Measurements from ENCODE around the gene CRYBA2. TPM values are rescaled to one million over a fixed set of nuclear protein-coding genes. Genes with fewer than 3 reads are reported as not detected.

Gene CRYBA2
- total and polyA plus RNA-seq, 2 experiments from 2014 or later, result not detected

DNA sequence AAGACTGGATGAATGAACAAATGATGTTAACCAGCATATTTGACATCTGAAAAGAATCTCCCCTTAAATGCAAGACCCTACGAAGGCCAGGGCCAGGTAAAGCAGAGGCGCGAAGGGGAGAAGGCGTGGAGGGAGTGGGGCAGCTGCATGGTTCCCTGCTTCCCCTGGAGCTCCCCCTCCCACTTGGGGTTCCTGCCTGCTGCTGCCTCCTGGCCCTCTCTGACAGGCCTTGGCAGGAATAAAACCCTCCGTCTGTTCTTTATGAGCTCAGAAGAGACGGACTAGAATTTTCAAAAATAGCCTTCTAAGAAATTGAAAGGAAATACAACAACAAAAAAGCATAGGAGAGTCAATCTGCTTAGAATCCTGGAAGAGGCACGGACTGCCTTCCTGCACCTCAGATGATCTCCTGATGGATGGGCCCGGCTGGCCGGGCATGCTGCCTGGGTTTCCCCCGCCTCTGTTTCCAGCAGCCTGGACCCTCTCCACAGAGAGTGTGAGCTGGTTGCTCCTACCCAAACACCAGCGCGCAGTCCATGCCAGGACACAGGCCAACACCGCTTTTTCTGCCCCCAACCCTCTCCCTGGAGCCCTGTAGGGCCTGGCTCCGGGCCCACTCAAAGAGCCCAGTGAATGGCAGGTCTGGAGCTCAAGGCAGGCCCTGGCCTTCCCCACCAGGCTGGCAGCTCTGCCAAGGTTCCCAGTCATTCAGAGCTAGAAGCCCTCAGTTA lies 24.1 kb upstream of the CRYBA2 start (continued):
- TF ChIP-seq POLR2AphosphoS5 (IDR thresholded peaks at IDR 0.05; ENCODE audit: low read depth), result no peak
- TF ChIP-seq, protein P1, sequence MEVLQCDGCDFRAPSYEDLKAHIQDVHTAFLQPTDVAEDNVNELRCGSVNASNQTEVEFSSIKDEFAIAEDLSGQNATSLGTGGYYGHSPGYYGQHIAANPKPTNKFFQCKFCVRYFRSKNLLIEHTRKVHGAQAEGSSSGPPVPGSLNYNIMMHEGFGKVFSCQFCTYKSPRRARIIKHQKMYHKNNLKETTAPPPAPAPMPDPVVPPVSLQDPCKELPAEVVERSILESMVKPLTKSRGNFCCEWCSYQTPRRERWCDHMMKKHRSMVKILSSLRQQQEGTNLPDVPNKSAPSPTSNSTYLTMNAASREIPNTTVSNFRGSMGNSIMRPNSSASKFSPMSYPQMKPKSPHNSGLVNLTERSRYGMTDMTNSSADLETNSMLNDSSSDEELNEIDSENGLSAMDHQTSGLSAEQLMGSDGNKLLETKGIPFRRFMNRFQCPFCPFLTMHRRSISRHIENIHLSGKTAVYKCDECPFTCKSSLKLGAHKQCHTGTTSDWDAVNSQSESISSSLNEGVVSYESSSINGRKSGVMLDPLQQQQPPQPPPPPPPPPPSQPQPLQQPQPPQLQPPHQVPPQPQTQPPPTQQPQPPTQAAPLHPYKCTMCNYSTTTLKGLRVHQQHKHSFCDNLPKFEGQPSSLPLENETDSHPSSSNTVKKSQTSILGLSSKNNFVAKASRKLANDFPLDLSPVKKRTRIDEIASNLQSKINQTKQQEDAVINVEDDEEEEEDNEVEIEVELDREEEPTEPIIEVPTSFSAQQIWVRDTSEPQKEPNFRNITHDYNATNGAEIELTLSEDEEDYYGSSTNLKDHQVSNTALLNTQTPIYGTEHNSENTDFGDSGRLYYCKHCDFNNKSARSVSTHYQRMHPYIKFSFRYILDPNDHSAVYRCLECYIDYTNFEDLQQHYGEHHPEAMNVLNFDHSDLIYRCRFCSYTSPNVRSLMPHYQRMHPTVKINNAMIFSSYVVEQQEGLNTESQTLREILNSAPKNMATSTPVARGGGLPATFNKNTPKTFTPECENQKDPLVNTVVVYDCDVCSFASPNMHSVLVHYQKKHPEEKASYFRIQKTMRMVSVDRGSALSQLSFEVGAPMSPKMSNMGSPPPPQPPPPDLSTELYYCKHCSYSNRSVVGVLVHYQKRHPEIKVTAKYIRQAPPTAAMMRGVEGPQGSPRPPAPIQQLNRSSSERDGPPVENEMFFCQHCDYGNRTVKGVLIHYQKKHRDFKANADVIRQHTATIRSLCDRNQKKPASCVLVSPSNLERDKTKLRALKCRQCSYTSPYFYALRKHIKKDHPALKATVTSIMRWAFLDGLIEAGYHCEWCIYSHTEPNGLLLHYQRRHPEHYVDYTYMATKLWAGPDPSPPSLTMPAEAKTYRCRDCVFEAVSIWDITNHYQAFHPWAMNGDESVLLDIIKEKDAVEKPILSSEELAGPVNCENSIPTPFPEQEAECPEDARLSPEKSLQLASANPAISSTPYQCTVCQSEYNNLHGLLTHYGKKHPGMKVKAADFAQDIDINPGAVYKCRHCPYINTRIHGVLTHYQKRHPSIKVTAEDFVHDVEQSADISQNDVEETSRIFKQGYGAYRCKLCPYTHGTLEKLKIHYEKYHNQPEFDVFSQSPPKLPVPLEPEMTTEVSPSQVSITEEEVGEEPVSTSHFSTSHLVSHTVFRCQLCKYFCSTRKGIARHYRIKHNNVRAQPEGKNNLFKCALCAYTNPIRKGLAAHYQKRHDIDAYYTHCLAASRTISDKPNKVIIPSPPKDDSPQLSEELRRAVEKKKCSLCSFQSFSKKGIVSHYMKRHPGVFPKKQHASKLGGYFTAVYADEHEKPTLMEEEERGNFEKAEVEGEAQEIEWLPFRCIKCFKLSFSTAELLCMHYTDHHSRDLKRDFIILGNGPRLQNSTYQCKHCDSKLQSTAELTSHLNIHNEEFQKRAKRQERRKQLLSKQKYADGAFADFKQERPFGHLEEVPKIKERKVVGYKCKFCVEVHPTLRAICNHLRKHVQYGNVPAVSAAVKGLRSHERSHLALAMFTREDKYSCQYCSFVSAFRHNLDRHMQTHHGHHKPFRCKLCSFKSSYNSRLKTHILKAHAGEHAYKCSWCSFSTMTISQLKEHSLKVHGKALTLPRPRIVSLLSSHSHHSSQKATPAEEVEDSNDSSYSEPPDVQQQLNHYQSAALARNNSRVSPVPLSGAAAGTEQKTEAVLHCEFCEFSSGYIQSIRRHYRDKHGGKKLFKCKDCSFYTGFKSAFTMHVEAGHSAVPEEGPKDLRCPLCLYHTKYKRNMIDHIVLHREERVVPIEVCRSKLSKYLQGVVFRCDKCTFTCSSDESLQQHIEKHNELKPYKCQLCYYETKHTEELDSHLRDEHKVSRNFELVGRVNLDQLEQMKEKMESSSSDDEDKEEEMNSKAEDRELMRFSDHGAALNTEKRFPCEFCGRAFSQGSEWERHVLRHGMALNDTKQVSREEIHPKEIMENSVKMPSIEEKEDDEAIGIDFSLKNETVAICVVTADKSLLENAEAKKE (CRISPR knock-in tag; IDR thresholded peaks at IDR 0.05), result no peak
- no peak for TF ChIP-seq ZNF331 (CRISPR knock-in tag; IDR thresholded peaks at IDR 0.05; ENCODE audit: low read depth)
- no peak for TF ChIP-seq NANOG (IDR thresholded peaks at IDR 0.05; ENCODE audit: borderline replicate concordance)
- TF ChIP-seq, protein P2, sequence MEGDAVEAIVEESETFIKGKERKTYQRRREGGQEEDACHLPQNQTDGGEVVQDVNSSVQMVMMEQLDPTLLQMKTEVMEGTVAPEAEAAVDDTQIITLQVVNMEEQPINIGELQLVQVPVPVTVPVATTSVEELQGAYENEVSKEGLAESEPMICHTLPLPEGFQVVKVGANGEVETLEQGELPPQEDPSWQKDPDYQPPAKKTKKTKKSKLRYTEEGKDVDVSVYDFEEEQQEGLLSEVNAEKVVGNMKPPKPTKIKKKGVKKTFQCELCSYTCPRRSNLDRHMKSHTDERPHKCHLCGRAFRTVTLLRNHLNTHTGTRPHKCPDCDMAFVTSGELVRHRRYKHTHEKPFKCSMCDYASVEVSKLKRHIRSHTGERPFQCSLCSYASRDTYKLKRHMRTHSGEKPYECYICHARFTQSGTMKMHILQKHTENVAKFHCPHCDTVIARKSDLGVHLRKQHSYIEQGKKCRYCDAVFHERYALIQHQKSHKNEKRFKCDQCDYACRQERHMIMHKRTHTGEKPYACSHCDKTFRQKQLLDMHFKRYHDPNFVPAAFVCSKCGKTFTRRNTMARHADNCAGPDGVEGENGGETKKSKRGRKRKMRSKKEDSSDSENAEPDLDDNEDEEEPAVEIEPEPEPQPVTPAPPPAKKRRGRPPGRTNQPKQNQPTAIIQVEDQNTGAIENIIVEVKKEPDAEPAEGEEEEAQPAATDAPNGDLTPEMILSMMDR (conservative IDR thresholded peaks at IDR 0.05; ENCODE audit: low read depth in 2 of 2), result no peak

GRCh38 chr2:219016721-219017120 lies 23.5 kb upstream of the CRYBA2 start:
- no peaks in the 10 kb centered on the region for H4K20me1 ChIP-seq (replicated peaks; ENCODE audit: insufficient read depth)
- peaks cover 8% of the 10 kb centered on the region for H3K27me3 Mint-ChIP-seq (ENCODE audit: insufficient read depth, low read depth, poor library complexity)
- no peaks in the 10 kb centered on the region for H3K36me3 ChIP-seq (ENCODE audit: insufficient read depth)
- TF ChIP-seq CREB1 (CRISPR knock-in tag; IDR thresholded peaks at IDR 0.05; ENCODE audit: low read depth) (no peak), REST (IDR thresholded peaks at IDR 0.05; ENCODE audit: unreplicated experiment) (no peak)
- TF ChIP-seq, protein P2 (conservative IDR thresholded peaks at IDR 0.05; ENCODE audit: low read depth in 2 of 2), result no peak
- TF ChIP-seq, protein P3, sequence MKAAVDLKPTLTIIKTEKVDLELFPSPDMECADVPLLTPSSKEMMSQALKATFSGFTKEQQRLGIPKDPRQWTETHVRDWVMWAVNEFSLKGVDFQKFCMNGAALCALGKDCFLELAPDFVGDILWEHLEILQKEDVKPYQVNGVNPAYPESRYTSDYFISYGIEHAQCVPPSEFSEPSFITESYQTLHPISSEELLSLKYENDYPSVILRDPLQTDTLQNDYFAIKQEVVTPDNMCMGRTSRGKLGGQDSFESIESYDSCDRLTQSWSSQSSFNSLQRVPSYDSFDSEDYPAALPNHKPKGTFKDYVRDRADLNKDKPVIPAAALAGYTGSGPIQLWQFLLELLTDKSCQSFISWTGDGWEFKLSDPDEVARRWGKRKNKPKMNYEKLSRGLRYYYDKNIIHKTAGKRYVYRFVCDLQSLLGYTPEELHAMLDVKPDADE (IDR thresholded peaks at IDR 0.05), result no peak
- ATAC-seq (no peak), DNase-seq (ENCODE audit: low spot score) (no peak)
- H3K4me1 ChIP-seq (ENCODE audit: insufficient read depth), result no peaks in the 10 kb centered on the region
- no peaks in the 10 kb centered on the region for H3K36me3 Mint-ChIP-seq (ENCODE audit: low read depth)
- H3K4me3 ChIP-seq, result no peak overlapping the region
- H2AFZ ChIP-seq, result no peak overlapping the region
- H3K4me3 Mint-ChIP-seq, result no peak overlapping the region
- H3K4me1 Mint-ChIP-seq, result no peaks in the 10 kb centered on the region
- H3K27ac Mint-ChIP-seq, result no peak overlapping the region
- no peak overlapping the region for H3K4me2 ChIP-seq
- no peaks in the 10 kb centered on the region for H3K79me2 ChIP-seq (replicated peaks; ENCODE audit: insufficient read depth)
- no peak overlapping the region for H3K27ac ChIP-seq (ENCODE audit: low read depth)
- no peaks in the 10 kb centered on the region for H3F3A ChIP-seq (replicated peaks; ENCODE audit: low read depth)
- no peaks in the 10 kb centered on the region for H3K9me2 ChIP-seq (ENCODE audit: insufficient read depth)
- H3K9me3 Mint-ChIP-seq, result no peaks in the 10 kb centered on the region
- no peaks in the 10 kb centered on the region for H3K27me3 ChIP-seq (ENCODE audit: insufficient read depth)
